ENCODE data around the gene ARHGAP44.

DNA sequence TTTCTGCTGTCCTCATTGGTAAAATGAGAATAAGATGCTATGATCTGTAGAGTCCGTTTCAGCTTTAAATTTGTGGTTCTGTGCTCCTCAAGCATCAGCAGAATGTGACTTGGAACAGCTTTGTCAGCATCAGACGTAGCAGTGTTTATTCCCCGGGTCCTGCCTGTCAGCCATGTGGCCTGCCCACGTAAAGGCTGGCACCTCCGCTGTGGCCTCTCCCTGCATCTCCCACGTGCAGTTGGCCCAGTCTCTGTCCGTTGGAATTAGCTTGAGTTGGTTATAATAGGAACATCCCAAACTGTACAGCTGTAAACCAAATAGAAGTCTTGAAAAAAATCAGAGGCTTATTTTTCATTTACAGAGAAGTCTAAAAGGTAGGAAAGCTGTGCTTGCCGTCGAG is 61.7 kb downstream of the ARHGAP44 start:
- TF ChIP-seq CTCF (tag by site-specific recombination; IDR thresholded peaks at IDR 0.05) (no peak), ZNF48 (tag by site-specific recombination; IDR thresholded peaks at IDR 0.05) (no peak), ZFP37 (tag by site-specific recombination; IDR thresholded peaks at IDR 0.05) (no peak), ZNF837 (tag by site-specific recombination; IDR thresholded peaks at IDR 0.05) (no peak), ZBTB11 (tag by site-specific recombination; conservative IDR thresholded peaks at IDR 0.05; ENCODE audit: low read depth) (no peak)
- TF ChIP-seq, protein P1, sequence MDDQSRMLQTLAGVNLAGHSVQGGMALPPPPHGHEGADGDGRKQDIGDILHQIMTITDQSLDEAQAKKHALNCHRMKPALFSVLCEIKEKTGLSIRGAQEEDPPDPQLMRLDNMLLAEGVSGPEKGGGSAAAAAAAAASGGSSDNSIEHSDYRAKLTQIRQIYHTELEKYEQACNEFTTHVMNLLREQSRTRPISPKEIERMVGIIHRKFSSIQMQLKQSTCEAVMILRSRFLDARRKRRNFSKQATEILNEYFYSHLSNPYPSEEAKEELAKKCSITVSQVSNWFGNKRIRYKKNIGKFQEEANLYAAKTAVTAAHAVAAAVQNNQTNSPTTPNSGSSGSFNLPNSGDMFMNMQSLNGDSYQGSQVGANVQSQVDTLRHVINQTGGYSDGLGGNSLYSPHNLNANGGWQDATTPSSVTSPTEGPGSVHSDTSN (CRISPR knock-in tag; IDR thresholded peaks at IDR 0.05) = no peak

Measured in HEK293 (cell line).